ENCODE results near the gene SCML1.

SCML1 gene

GRCh38 chrX:17788956-17789562 lies 51.8 kb downstream of the SCML1 start:
- DNase-seq (ENCODE audit: low read depth in 2 of 3, low spot score in 2 of 3), result no peak

- DNase-seq (ENCODE audit: low read depth in 2 of 3, low spot score in 2 of 3), result no peak
These were observed 55.5 kb downstream of the SCML1 start for GRCh38 chrX:17792826-17793225.

GRCh38 chrX:17798921-17799320 lies 61.6 kb downstream of the SCML1 start:
- no peak for DNase-seq (ENCODE audit: low read depth in 2 of 3, low spot score in 2 of 3)

GRCh38 chrX:17801431-17801830 lies 64.1 kb downstream of the SCML1 start:
- DNase-seq (ENCODE audit: low read depth in 2 of 3, low spot score in 2 of 3), result no peak

- DNase-seq (ENCODE audit: low read depth in 2 of 3, low spot score in 2 of 3), result no peak
These were observed 65.5 kb downstream of the SCML1 start for GRCh38 chrX:17802756-17803155.

GRCh38 chrX:17803449-17803848 lies 66.2 kb downstream of the SCML1 start:
- DNase-seq (ENCODE audit: low read depth in 2 of 3, low spot score in 2 of 3), result no peak

Data from activated CD8-positive, alpha-beta memory T cell treated with anti-CD3 and anti-CD28 coated beads for 48 hours (primary cell).